SK-N-SH (cell line): ENCODE data around the gene GPC2. TPM values are rescaled to one million over a fixed set of nuclear protein-coding genes. Genes with fewer than 3 reads are reported as not detected.

Experiments used
- CTCF ChIA-PET: fragments of 300-600, 350-600 bp; formaldehyde crosslinking; extraction: SDS; loops from one replicate; lab custom pipeline; 2021; lab: Yijun Ruan, JAX
- POLR2A ChIA-PET: fragments of 350-600 bp; sonication (Branson Sonifier 250); formaldehyde crosslinking; extraction: SDS; loops from one replicate; lab custom pipeline; 2020; ENCODE audit warnings: antibody characterized with exemption, inconsistent platforms; lab: Yijun Ruan, JAX
- DNase-seq: peaks from one replicate; pipeline ENCODE4 v3.0.0; 2012
- H2AFZ ChIP-seq: fragments of 200-600 bp; sonication (generic); 2 replicates; pipeline ENCODE4 v1.8.1; 2016; ENCODE audit warnings: antibody characterized with exemption, mild to moderate bottlenecking, low read depth
- H3F3A ChIP-seq: fragments of 200-600 bp; sonication (generic); replicated peaks from 2 replicates; pipeline ENCODE3; 2016; ENCODE audit warnings: antibody characterized with exemption, mild to moderate bottlenecking; ENCODE audit not compliant: insufficient read depth
- H3K27ac ChIP-seq, 2 experiments: fragments of 200-500 bp in 1 of 2; fragments of 200-600 bp in 1 of 2; sonication (Bioruptor generic) in 1 of 2; sonication (generic), shearing (Covaris generic) in 1 of 2; 2 replicates each; pipeline versions ENCODE4 v1.5.1 to v1.6.1; 2014 to 2016; ENCODE audit warnings: low read depth in 2 of 2, inconsistent platforms in 1 of 2, low read length in 1 of 2, mild to moderate bottlenecking in 1 of 2, mixed read lengths in 1 of 2
- H3K27me3 ChIP-seq: fragments of 200-600 bp; sonication (generic), shearing (Covaris generic); 2 replicates; pipeline ENCODE4 v1.6.1; 2016; ENCODE audit warnings: mixed run types; ENCODE audit not compliant: insufficient read depth
- H3K36me3 ChIP-seq, 2 experiments: fragments of 200-500 bp in 1 of 2; fragments of 200-600 bp in 1 of 2; sonication (Bioruptor generic) in 1 of 2; sonication (generic) in 1 of 2; replicated peaks in 1 of 2; 2 replicates each; pipeline versions ENCODE3 to v1.5.1; 2014 to 2016; ENCODE audit warnings: low read length in 1 of 2, mild to moderate bottlenecking in 1 of 2; ENCODE audit not compliant: insufficient read depth in 2 of 2, control insufficient read depth in 1 of 2
- H3K4me1 ChIP-seq, 2 experiments: fragments of 200-500 bp in 1 of 2; fragments of 200-600 bp in 1 of 2; sonication (Bioruptor generic) in 1 of 2; sonication (generic), shearing (Covaris generic) in 1 of 2; 2 replicates each; pipeline versions ENCODE4 v1.5.1 to v1.6.1; 2014 to 2016; ENCODE audit warnings: low read depth in 1 of 2, low read length in 1 of 2, mixed run types in 1 of 2; ENCODE audit not compliant: insufficient read depth in 2 of 2, control insufficient read depth in 1 of 2
- H3K4me2 ChIP-seq: fragments of 200-600 bp; sonication (generic), shearing (Covaris generic); 2 replicates; pipeline ENCODE4 v1.6.1; 2017; ENCODE audit warnings: mixed run types
- H3K4me3 ChIP-seq, 2 experiments: fragments of 200-500 bp in 1 of 2; fragments of 200-600 bp in 1 of 2; sonication (Bioruptor generic) in 1 of 2; sonication (generic), shearing (Covaris generic) in 1 of 2; 2 replicates each; pipeline versions ENCODE4 v1.5.1 to v1.8.1; 2014 to 2016; ENCODE audit warnings: low read depth in 2 of 2, inconsistent platforms in 1 of 2, low read length in 1 of 2, mild to moderate bottlenecking in 1 of 2, mixed read lengths in 1 of 2, moderate library complexity in 1 of 2
- H3K79me2 ChIP-seq: fragments of 200-600 bp; sonication (generic); 2 replicates; pipeline ENCODE4 v1.8.1; 2017; ENCODE audit warnings: mild to moderate bottlenecking; ENCODE audit not compliant: insufficient read depth
- H3K9ac ChIP-seq: fragments of 200-600 bp; sonication (generic); 2 replicates; pipeline ENCODE4 v1.6.1; 2017; ENCODE audit warnings: mixed run types
- H3K9me2 ChIP-seq: fragments of 200-600 bp; sonication (generic); 2 replicates; pipeline ENCODE4 v1.6.1; 2017; ENCODE audit warnings: mixed run types
- H3K9me3 ChIP-seq: fragments of 200-600 bp; sonication (generic); 2 replicates; pipeline ENCODE4 v1.6.1; 2017; ENCODE audit warnings: mixed run types, mild to moderate bottlenecking, moderate library complexity
- H4K20me1 ChIP-seq: fragments of 200-600 bp; sonication (generic); 2 replicates; pipeline ENCODE4 v1.6.1; 2017; ENCODE audit warnings: mild to moderate bottlenecking, mixed run types; ENCODE audit not compliant: insufficient read depth
- ELF1 ChIP-seq: IDR thresholded peaks from 2 replicates; pipeline ENCODE4 v1.4.0; 2012
- EP300 ChIP-seq, 2 experiments: IDR thresholded peaks; 2 replicates each; pipeline versions ENCODE4 v1.4.0 to v1.6.1; 2012; ENCODE audit warnings: borderline replicate concordance in 1 of 2, low read depth in 1 of 2, low read length in 1 of 2
- EZH2phosphoT487 ChIP-seq: fragments of 200-600 bp; sonication (generic); IDR thresholded peaks from 2 replicates; pipeline ENCODE4 v1.6.1; 2017; ENCODE audit warnings: low read depth, mixed run types, mild to moderate bottlenecking, antibody characterized with exemption, moderate library complexity, borderline replicate concordance
- FOSL2 ChIP-seq: IDR thresholded peaks from 2 replicates; pipeline ENCODE4 v1.4.0; 2012; ENCODE audit warnings: low read depth, mild to moderate bottlenecking, moderate library complexity, borderline replicate concordance
- FOXJ3 ChIP-seq: sonication (generic); formaldehyde crosslinking; IDR thresholded peaks from 2 replicates; pipeline ENCODE4 v1.5.1; 2020; ENCODE audit warnings: mild to moderate bottlenecking, missing genetic modification reagents
- FOXM1 ChIP-seq: IDR thresholded peaks from 2 replicates; pipeline ENCODE4 v1.4.0; 2012; ENCODE audit warnings: low read depth, mild to moderate bottlenecking
- IRF3 ChIP-seq: fragments of 150-350 bp; IDR thresholded peaks from 2 replicates; pipeline ENCODE4 v1.6.1; 2016; ENCODE audit warnings: mild to moderate bottlenecking, low read depth, low read length
- JUND ChIP-seq: IDR thresholded peaks from 2 replicates; pipeline ENCODE4 v1.4.0; 2012
- MAX ChIP-seq: IDR thresholded peaks from 2 replicates; pipeline ENCODE4 v1.4.0; 2012; ENCODE audit warnings: low read depth
- MEF2A ChIP-seq: IDR thresholded peaks from 2 replicates; pipeline ENCODE4 v1.4.0; 2012; ENCODE audit warnings: low read depth, borderline replicate concordance
- MXI1 ChIP-seq: IDR thresholded peaks from 2 replicates; pipeline ENCODE4 v1.6.1; 2012; ENCODE audit warnings: mild to moderate bottlenecking, low read depth, low read length, improper control_type of control experiment
- NFIC ChIP-seq: IDR thresholded peaks from 2 replicates; pipeline ENCODE4 v1.4.0; 2012; ENCODE audit warnings: borderline replicate concordance
- NRF1 ChIP-seq: IDR thresholded peaks from 2 replicates; pipeline ENCODE4 v1.6.1; 2012; ENCODE audit warnings: low read depth, mild to moderate bottlenecking, low read length
- POLR2AphosphoS5 ChIP-seq: IDR thresholded peaks from 2 replicates; pipeline ENCODE4 v1.6.1; 2012; ENCODE audit warnings: low read depth, low read length
- RCOR1 ChIP-seq: fragments of 150-350 bp; IDR thresholded peaks from 2 replicates; pipeline ENCODE4 v1.6.1; 2017; ENCODE audit warnings: antibody characterized with exemption, low read length
- REST ChIP-seq: IDR thresholded peaks from 2 replicates; pipeline ENCODE4 v1.6.1; 2012; ENCODE audit warnings: mild to moderate bottlenecking, low read depth, low read length, moderate library complexity
- RFX5 ChIP-seq: IDR thresholded peaks from 2 replicates; pipeline ENCODE4 v1.6.1; 2012; ENCODE audit warnings: mild to moderate bottlenecking, improper control_type of control experiment, low read length
- TAF1 ChIP-seq: IDR thresholded peaks from 2 replicates; pipeline ENCODE4 v1.6.1; 2012; ENCODE audit warnings: low read depth, mild to moderate bottlenecking, low read length, moderate library complexity, borderline replicate concordance
- TCF12 ChIP-seq: IDR thresholded peaks from 2 replicates; pipeline ENCODE4 v1.4.0; 2012
- USF1 ChIP-seq: IDR thresholded peaks from 2 replicates; pipeline ENCODE4 v1.4.0; 2012; ENCODE audit warnings: low read depth, borderline replicate concordance
- USF2 ChIP-seq: fragments of 150-350 bp; IDR thresholded peaks from 2 replicates; pipeline ENCODE4 v1.6.1; 2017; ENCODE audit warnings: antibody characterized with exemption, low read length, low read depth, borderline replicate concordance
- ZBTB33 ChIP-seq: IDR thresholded peaks from 2 replicates; pipeline ENCODE4 v1.4.0; 2012; ENCODE audit warnings: low read depth, borderline replicate concordance
- WGBS: methylation state at CpG from one replicate; pipeline ENCODE4 v1.1.6; 2017; ENCODE audit warnings: low lambda C conversion rate; 5-methylcytosine and 5-hydroxymethylcytosine counted together
- polyA plus RNA-seq, 3 experiments: library from polyadenylated mRNA; depleted of rRNA; stranded (reverse); fragments of >200 nt; gene quantifications; 2 replicates each; pipeline ENCODE4 v1.2.3, GENCODE V29; 2012

GPC2 gene
- polyA plus RNA-seq (2012; rRNA removed) = 12.9 and 14.2 TPM in 2 replicates
- 2.8 and 5.2 TPM in 2 replicates for polyA plus RNA-seq (2012; cell fraction: cytosol; rRNA removed)
- 105 and 117 TPM in 2 replicates for polyA plus RNA-seq (2012; cell fraction: nucleus; rRNA removed)

- peaks cover 6 to 21% of the 10 kb centered on the region in 2 experiments for H3K36me3 ChIP-seq
- peaks cover 0 to 16% of the 10 kb centered on the region in 2 experiments; a peak in 1 of 4 replicates for H3K4me1 ChIP-seq
- no peaks in the 10 kb centered on the region for H3K9me3 ChIP-seq
- ChIA-PET CTCF (interaction anchor here (0.6 to 7.7 kb wide), 5 partner anchors 12 to 45 kb away, joined by 3 to 54 read pairs (median 15); partner anchors contain the start of gene TRAPPC14), POLR2A (interaction anchor here (0.8 to 1.9 kb wide), 7 partner anchors 11 to 251 kb away, joined by 3 to 8 read pairs (median 4); partner anchors contain the start of genes TRAPPC14, ZCWPW1 and ZKSCAN1)
- H2AFZ ChIP-seq = peak within 1 kb of the TSS; percentile 99
- H3K9me2 ChIP-seq = no peaks in the 10 kb centered on the region
- peak within 1 kb of the TSS; percentile 82 to 98 for H3K4me3 ChIP-seq
- peak; percentile 100 for DNase-seq
- H3K9ac ChIP-seq = peak within 1 kb of the TSS; percentile 90
- H4K20me1 ChIP-seq = no peaks in the 10 kb centered on the region
- 22% methylated on average over 62 of the region's 78 CpGs for WGBS
- H3K4me2 ChIP-seq = peak within 1 kb of the TSS; percentile 95
- peak within 1 kb of the TSS in 1 of 2 experiments; percentile 69; a peak in 1 of 4 replicates for H3K27ac ChIP-seq
- H3K79me2 ChIP-seq = peaks cover 15% of the 10 kb centered on the region
- no peaks in the 10 kb centered on the region for H3F3A ChIP-seq
- no peaks in the 10 kb centered on the region for H3K27me3 ChIP-seq
- TF ChIP-seq MXI1 (peak; percentile 73), MAX (peak; percentile 99), RFX5 (peak; percentile 58; the same call in 1 of the 2 replicates), ZBTB33 (peak; percentile 77; the same call in 1 of the 2 replicates), EZH2phosphoT487 (no peak), RCOR1 (no peak), USF2 (no peak), ELF1 (no peak), NFIC (no peak), TAF1 (peak; percentile 92), FOXM1 (no peak), NRF1 (peak; percentile 29; the same call in 1 of the 2 replicates), POLR2AphosphoS5 (peak; percentile 95), USF1 (peak; percentile 79; the same call in 1 of the 2 replicates), IRF3 (no peak; the same call in 1 of the 2 replicates), JUND (no peak), MEF2A (no peak), FOSL2 (no peak), FOXJ3 (CRISPR knock-in tag) (no peak), EP300 (IDR thresholded peaks at IDR 0.05; ENCODE audit: borderline replicate concordance in 1 of 2, low read depth in 1 of 2, low read length in 1 of 2) (no peak), REST (0 out of 2 replicates have a peak, but pooled peaks have one; percentile 14), TCF12 (no peak)
Measured at GRCh38 chr7:100177045-100178001, at the start of gene GPC2, which contains the start of gene STAG3. Gene GPC2, minus strand, starts transcription at chr7:100177381. Its CDS starts 182 bp downstream, at chr7:100177199. Gene STAG3, plus strand, starts transcription at chr7:100177918. Its CDS starts 2,639 bp downstream, at chr7:100180557.
